ENCODE measurements around the gene DNAJC1.

DNAJC1 gene

DNA sequence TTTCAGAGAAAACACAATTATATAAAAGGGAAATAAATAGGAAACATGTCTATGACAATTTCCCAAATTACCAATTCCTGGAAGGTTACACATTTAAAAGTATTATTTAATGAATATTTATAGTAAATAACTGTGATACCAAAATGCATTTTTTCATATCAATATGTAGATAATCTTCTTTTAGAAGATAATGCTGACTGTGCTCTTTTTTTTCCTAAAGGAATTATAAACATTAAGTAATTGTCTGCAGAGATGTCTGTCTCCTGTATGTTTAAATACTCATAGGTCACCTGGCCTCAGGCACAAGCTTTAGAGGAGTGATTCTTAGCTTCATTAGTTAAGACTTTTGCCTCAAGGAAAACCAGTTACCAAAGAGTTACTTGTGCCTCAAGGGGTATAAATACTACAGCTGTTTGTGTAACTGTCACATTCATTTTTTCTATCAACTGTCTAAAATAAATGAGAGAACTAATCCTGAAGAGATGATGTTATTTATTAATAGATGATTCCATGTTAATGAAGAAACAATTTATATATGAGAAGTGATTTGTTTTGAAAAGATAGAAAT, 77.1 kb downstream of the DNAJC1 start:
- Histone ChIP-seq H3K36me3 (no peaks in the 10 kb centered on the region), H3K4me1 (peaks cover 6% of the 10 kb centered on the region), H3K9me3 (no peaks in the 10 kb centered on the region), H3K4me3 (ENCODE audit: low read depth, low read length) (no peak overlapping the region), H3K27me3 (no peaks in the 10 kb centered on the region)
- TF ChIP-seq, protein P1, sequence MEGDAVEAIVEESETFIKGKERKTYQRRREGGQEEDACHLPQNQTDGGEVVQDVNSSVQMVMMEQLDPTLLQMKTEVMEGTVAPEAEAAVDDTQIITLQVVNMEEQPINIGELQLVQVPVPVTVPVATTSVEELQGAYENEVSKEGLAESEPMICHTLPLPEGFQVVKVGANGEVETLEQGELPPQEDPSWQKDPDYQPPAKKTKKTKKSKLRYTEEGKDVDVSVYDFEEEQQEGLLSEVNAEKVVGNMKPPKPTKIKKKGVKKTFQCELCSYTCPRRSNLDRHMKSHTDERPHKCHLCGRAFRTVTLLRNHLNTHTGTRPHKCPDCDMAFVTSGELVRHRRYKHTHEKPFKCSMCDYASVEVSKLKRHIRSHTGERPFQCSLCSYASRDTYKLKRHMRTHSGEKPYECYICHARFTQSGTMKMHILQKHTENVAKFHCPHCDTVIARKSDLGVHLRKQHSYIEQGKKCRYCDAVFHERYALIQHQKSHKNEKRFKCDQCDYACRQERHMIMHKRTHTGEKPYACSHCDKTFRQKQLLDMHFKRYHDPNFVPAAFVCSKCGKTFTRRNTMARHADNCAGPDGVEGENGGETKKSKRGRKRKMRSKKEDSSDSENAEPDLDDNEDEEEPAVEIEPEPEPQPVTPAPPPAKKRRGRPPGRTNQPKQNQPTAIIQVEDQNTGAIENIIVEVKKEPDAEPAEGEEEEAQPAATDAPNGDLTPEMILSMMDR (IDR thresholded peaks at IDR 0.05; ENCODE audit: low read depth, low read length): no peak
- no peak for DNase-seq

GRCh38 chr10:21925851-21926250, 77.7 kb downstream of the DNAJC1 start:
- Histone ChIP-seq H3K4me3 (ENCODE audit: low read depth, low read length) (no peak overlapping the region), H3K27me3 (no peaks in the 10 kb centered on the region), H3K9me3 (no peaks in the 10 kb centered on the region), H3K4me1 (peaks cover 6% of the 10 kb centered on the region), H3K36me3 (no peaks in the 10 kb centered on the region)
- TF ChIP-seq, protein P1 (IDR thresholded peaks at IDR 0.05; ENCODE audit: low read depth, low read length): no peak
- no peak for DNase-seq

GRCh38 chr10:21924511-21924910, 79.0 kb downstream of the DNAJC1 start:
- Histone ChIP-seq H3K4me1 (peaks cover 10% of the 10 kb centered on the region), H3K36me3 (no peaks in the 10 kb centered on the region), H3K27me3 (no peaks in the 10 kb centered on the region), H3K4me3 (ENCODE audit: low read depth, low read length) (no peak overlapping the region), H3K9me3 (no peaks in the 10 kb centered on the region)
- TF ChIP-seq, protein P1 (IDR thresholded peaks at IDR 0.05; ENCODE audit: low read depth, low read length): no peak
- no peak for DNase-seq

DNA sequence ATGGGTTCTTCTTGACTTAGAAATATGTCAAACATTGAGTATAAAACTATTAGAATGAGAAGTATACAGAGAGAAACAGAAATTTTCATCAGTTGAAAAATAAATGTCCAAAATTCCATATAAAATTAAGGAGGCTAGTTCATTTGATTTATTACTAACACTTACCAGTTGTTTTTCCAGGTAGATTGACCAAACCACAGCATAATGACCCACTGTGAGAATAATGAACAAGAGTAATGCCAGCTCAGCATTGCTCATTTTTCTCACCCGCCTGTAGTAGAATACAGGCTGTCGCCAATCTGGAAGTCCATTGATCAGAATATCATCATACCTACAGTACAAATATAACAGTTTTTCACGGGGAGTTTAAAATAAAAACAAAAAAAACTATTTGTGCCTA, 82.9 kb downstream of the DNAJC1 start:
- H3K27me3 ChIP-seq: no peaks in the 10 kb centered on the region
- H3K36me3 ChIP-seq: no peaks in the 10 kb centered on the region
- no peaks in the 10 kb centered on the region for H3K9me3 ChIP-seq
- TF ChIP-seq, protein P1 (IDR thresholded peaks at IDR 0.05; ENCODE audit: low read depth, low read length): no peak
- DNase-seq: no peak
- peaks cover 8% of the 10 kb centered on the region; the same call in 1 of the 2 replicates for H3K4me1 ChIP-seq
- H3K4me3 ChIP-seq (ENCODE audit: low read depth, low read length): no peak overlapping the region

DNA sequence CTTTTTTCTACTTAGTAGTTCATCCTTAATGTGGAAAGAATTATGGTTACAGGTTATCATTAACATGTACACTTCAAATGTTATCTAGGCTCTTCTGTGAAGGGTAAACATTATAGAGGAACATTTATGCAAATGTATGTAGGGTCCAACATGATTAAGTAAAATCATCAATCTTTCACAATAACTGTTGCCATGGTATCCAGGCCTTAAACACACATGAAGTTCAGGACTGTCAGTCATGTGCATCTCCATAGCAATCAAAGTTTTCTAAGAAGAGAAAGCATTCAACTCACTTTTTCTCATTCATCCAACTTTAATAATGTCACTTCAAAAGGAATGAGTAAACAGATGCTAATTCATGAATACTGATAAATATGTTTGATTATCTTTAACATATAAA, 83.6 kb downstream of the DNAJC1 start:
- Histone ChIP-seq H3K4me3 (ENCODE audit: low read depth, low read length) (no peak overlapping the region), H3K36me3 (no peaks in the 10 kb centered on the region), H3K9me3 (no peaks in the 10 kb centered on the region), H3K27me3 (no peaks in the 10 kb centered on the region), H3K4me1 (peaks cover 8% of the 10 kb centered on the region; the same call in 1 of the 2 replicates)
- TF ChIP-seq, protein P1 (IDR thresholded peaks at IDR 0.05; ENCODE audit: low read depth, low read length): no peak
- DNase-seq: no peak

DNA sequence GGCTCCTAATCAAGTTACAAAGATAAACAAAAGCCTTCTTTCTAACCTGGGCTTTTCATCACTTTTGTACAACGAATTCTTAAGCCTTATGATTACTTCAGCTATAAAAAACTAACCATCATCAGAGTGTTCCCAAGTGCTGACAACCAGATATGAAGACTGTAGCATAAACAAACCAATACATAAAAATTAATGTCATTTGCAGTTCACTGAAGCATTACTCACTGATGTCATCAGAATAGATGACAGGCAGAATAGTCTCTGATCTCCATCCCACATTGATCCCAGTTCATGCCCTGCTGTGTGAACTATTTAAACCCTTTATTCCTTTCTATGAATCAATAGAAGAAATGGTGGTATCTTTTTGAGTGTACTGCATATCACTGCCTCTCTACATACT, 84.4 kb downstream of the DNAJC1 start:
- Histone ChIP-seq H3K9me3 (no peaks in the 10 kb centered on the region), H3K4me1 (peaks cover 8% of the 10 kb centered on the region; the same call in 1 of the 2 replicates), H3K27me3 (no peaks in the 10 kb centered on the region), H3K4me3 (ENCODE audit: low read depth, low read length) (no peak overlapping the region), H3K36me3 (no peaks in the 10 kb centered on the region)
- DNase-seq: no peak
- TF ChIP-seq, protein P1 (IDR thresholded peaks at IDR 0.05; ENCODE audit: low read depth, low read length): no peak

Data from BE2C (cell line).